IPS-18c (cell line): ENCODE results near the gene NDUFAF8.

Experiments used
- H3K4me3 ChIP-seq: 2 replicates; pipeline ENCODE4 v1.7.0; 2013; ENCODE audit warnings: low read depth, mild to moderate bottlenecking, low read length, moderate library complexity; ENCODE audit not compliant: insufficient read depth
- H3K9me3 ChIP-seq: one replicate; pipeline ENCODE4 v1.6.1; 2013; ENCODE audit warnings: mild to moderate bottlenecking, low read length, moderate library complexity; ENCODE audit not compliant: control insufficient read depth, insufficient read depth

Gene NDUFAF8

DNA sequence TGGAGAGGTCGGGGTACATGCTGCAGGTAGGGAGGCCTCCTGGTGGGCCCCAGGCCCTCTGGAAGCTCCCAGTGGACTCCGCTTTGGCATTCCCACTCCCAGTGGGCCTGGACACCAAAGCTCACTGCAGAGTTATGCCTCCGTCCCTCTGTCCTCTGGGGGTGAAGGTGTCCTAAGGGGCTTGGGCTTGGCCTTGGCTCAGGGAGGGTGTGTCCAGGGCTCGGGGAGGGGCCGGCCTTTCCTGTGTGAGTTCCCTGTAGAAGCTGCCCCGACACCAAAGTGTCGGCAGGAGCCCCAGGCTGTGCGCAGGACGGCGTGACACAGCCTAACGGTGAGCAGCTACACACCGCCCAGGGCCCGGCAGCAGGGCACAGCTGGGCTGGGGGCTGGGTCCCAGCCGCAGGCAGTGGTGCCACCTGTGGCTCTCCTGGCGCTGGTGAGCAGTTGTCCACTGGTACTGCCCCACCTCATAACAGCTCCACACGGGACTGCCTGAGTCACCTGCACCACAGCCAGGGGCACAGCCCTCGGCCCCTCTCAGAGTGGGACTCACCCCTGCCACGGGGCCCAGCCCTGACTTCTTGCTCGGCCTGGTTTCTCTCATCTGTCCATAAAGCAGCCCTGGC lies 6.4 kb upstream of the NDUFAF8 start:
- H3K4me3 ChIP-seq = no peak overlapping the region
- H3K9me3 ChIP-seq = no peaks in the 10 kb centered on the region

DNA sequence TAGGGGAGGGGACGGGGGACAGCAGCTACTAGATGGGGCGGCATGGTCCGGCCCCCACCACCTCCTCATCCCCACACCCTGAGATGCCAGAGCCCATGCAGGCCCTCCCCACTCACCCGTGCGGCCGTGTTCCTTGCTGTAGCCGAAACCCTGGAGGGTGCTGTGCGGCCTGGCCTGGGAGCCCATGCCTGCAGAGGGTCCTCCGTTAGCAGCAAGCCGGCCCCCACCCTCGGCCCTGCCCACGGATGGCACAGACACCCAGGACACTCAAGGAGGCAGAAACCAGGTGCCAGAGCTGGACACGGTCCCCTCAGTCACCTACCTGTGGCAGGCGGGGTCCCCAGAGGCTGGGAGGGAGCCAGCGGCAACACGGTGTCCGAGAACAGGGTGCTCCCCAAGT lies 5.8 kb upstream of the NDUFAF8 start:
- no peaks in the 10 kb centered on the region for H3K9me3 ChIP-seq
- H3K4me3 ChIP-seq = no peak overlapping the region

DNA sequence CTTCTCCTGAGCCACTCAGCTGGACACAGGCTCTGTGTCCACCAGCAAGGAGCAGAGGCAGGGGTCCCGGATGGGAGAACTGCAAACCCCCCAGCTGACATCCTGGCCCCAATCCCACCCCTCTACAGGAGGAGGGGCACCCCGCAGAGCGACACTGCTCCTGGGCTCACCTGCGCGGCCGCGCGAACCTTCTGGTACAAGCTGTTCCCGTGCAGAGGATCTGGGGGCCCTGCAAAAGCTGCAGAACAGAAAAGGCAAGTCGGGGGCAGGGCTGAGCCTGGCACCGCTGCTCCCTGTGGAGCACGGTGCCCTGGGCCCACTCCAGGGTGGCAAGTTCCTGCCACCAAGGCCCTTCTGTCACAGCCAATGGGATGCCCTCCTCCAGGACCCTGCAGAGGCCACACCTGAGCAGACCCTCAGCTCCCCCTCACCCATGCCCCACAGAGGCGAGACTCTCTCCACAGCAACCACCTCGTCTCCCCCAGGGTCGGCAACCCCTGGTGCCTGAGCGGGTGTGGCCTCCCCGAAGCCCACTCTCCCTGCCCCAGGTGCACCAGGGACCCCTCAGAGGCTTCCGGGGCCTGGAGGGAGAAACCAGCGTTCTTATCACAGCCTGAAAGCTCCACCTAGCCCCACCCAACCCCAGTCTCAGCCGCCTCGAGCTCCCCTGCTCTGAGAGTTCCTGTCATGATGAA lies 5.2 kb upstream of the NDUFAF8 start:
- Histone ChIP-seq H3K4me3 (no peak overlapping the region), H3K9me3 (no peaks in the 10 kb centered on the region)

DNA sequence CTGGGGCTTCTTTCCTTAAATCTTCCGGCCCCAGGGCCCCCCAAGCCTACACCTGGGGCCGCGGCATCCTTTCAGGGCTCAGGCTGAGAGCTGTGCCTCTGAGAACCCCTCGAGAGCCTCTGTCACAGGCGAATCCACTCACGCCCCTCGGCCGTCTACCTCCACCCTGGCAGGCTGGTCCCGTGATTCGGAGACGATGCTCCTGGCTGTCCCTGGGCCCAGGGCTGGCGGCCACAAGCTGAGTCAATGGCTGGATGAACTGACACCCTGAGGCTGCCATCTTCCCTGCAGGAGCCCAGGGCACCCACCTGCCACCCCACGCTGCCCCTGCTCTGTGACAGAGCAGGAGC lies 4.6 kb upstream of the NDUFAF8 start:
- Histone ChIP-seq H3K9me3 (no peaks in the 10 kb centered on the region), H3K4me3 (no peak overlapping the region)

DNA sequence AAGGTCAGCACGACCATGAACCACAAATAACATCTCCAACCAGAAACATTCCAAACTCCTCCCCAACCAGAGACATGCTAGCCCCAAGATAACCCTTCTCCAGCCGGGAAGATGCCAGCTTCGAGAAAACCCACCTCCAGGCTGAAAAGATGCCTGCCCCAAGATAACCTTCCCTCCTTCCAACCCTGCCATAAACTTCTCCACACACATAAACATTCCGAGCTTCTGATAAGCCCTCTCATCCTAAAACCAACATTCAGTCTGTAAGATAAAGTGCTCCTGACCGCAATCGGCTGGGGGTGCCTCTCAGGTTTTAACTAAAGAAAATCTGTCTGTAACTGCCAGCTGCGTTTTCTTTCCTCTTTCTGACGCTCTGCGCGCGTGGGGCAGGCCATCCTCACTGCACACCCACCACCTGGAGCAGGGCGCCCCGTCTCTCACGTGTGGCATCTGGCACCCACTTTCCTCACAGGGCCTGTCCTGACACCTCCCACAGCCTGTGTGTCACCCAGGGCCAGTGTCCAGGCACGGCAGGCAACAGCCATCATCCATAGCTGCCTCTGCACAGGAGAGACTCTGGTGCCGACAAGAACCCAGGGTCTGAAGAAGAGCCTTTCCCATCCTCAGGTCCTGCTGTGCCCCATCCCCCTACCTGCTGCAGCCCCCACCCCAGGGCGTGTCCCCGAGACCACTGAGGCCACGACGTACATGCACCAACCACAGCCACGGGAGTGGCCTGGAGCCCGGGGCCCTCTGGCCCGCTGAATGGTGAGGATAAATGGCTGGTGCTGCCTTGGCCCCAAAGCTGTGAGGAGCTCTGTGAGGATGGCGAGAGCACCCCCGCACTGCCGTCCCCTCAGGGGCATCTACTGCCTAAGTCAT lies 3.9 kb upstream of the NDUFAF8 start:
- no peak overlapping the region for H3K4me3 ChIP-seq

DNA sequence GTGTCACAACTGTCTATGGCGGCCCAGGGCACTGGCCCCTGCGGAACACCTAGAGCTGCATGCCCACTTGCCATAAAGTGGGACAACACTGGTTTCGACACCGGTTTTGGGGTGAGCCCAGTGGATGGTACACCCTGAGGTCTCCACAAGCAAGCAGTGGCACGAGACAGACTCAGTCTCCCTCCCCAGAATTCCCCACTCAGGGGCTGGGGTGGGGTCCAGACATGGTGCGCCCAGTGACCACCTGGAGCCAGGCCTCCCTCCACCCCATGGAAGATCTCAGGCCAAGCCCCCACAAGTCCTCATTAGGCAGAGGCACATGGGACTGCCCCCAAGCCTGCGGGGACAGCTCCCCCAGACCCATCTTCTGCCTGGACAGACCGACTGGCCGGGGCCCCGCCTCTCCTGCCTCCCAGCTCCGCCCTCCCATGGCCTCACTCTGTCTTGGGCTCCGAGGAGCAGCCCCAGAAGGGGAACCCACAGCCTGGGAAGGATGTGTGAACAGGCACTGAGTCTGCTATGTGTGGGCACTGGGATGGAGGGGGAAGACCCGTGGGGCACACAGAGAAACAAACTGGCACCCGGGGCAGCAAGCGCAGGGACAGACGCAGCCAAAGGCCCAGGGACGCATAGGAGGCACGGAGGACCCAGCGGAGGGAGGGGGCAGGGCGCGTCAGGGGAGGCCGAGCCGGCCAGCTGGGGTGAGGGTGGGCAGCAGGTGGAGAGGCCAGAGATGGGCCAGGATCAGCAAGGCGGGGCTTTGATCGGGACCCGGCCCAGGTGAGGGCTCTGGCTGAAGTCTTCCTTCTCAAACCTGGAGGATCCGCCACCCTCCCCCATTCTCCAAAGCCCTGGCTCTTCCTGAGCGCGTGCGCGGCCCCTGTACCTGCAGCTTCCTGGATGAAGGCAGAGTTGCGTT lies 3.0 kb upstream of the NDUFAF8 start:
- no peaks in the 10 kb centered on the region for H3K9me3 ChIP-seq
- no peak overlapping the region for H3K4me3 ChIP-seq

More for the DNA sequence above, 3.9 kb upstream of the NDUFAF8 start:
- H3K9me3 ChIP-seq = no peaks in the 10 kb centered on the region

DNA sequence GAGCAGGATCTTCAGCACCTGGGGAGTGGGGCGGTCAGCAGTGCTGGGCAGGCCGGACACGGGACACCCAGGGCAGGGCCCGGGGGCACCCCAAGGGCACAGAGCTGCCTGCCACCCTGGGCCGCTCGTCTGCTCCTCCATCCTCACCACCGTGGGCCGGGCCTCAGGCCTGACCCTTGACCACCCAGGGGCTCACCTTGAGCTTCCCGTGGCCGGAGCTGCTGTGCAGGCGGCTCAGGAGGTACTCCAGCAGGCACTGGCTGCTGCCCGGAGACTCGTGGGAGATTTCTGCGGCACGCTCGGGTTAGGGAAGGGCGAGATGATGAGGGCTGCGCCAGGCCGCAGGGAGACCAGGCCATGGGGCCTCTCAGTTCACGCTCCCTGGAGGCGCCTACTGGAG lies 2.3 kb upstream of the NDUFAF8 start:
- H3K9me3 ChIP-seq = no peaks in the 10 kb centered on the region

DNA sequence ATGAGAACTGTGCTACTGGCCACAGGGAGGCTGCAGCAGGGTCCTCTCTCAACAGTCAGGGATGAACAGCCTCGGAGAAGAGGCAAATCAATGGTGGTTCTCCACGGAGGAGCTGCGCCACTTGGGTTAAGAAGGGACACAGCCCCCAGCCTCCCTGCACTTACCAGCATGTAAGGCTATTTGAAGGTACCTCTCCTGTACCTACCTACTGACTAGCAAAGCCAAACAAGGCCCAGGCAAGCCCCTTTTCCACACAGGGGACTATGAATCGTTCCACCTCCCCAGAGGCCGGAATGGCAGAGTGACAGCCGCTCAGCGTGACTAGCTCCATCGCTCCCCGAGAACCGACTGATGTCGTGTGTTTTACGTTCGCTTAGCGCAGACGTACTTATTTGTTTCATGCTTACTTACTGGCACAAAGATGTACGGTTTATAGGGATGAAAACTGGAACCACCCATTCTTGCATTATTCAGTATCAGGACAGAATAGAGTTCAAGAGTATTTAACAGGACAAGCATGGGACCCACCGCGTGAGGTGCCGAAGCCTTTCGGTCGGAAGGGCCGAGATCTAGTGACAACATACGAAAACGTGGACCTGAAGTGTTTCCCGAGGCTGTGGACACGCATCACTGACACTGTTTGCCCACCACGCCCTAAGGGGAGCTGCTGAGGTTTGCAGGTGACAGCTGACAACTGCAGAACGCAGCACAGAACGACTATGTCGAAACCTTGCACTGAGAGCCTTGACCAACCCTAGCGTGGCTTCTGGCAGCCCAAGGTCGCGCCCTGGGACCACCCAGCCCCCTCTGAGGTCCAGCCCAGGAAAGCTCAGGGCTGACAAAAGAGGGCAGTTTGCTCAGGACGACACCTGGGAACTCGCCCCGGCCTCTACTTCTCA lies 1.3 kb upstream of the NDUFAF8 start:
- no peaks in the 10 kb centered on the region for H3K9me3 ChIP-seq
- H3K4me3 ChIP-seq = peak overlapping the region; percentile 87

More for the DNA sequence above, 2.3 kb upstream of the NDUFAF8 start:
- no peak overlapping the region for H3K4me3 ChIP-seq

DNA sequence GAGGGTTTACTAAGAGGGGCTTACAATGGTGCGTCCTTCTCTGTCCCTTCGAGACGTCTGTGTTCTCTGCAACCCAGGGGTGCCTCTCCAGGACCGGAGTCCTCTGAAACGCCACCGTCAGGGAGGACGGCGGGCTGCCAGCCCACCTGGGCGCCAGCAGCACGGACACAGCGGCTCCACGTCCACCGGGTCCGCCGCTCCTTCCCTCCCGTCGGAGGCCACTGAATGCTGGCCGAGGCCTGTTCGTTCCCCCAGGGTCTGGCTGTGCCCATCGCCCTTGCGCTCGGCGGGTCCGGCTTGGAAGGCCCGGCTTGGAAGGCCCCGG lies 666 bp upstream of the NDUFAF8 start:
- H3K4me3 ChIP-seq = peak overlapping the region; percentile 87
- H3K9me3 ChIP-seq = no peaks in the 10 kb centered on the region

DNA sequence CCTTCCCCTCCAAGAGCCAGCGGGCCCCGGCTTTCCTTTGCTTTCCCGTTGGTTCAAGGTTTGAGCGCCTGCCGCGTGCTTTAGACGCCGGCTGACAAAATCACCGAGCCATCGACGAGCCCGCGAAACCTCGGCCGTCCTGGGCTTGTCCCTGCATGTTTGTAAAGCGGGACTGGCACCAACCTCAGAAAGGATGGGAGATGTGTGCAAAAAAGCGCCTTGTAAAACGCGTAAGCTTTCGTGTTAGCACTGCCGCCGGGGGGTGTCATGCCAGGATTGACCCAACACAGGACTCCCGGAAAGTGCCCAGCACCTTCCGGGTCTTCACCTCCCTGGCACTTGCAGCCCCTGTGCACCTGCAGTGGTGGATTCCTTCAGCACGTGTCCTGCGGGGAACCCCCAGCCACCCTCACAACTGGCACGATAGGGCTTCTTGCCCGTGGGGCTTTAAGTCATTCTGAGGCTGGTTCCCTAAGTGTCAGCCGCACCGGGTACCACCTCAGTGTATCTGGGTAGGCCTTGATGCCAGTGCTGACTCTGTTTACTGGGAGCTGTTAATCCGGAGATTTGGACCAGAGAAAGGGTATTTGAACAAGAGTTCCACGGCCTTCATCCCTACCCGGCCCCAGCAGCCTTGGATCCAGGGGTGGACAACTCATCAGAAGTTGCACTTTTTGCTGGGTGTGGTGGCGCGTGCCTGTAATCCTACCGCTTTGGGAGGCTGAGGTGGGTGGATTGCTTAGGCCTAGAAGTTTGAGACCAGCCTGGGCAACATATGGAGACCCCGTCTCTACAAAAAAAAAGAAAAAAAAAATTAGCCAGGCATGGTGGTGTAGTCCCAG lies 817 bp downstream of the NDUFAF8 start:
- Histone ChIP-seq H3K9me3 (no peaks in the 10 kb centered on the region), H3K4me3 (peak overlapping the region; percentile 95)

DNA sequence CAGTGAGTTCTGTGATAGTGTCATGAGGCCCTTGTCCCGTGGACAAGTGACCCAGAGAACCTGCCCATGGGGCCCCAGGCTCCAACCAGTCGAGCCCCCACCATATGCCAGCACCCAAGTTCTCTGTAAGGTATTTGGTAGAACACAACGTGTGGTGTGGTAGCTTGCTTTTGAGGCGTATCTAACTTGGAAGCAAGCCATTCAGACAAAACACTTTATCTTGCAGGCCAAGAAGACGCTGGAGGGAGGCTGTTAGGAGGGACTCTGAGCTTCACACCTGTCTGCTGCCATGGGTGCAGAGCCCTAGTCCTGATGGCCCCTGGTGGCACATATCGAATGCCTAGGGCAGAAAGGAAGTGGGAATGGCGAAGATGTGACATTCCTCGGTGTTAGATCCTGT lies 1.6 kb downstream of the NDUFAF8 start:
- Histone ChIP-seq H3K4me3 (no peak overlapping the region), H3K9me3 (no peaks in the 10 kb centered on the region)

DNA sequence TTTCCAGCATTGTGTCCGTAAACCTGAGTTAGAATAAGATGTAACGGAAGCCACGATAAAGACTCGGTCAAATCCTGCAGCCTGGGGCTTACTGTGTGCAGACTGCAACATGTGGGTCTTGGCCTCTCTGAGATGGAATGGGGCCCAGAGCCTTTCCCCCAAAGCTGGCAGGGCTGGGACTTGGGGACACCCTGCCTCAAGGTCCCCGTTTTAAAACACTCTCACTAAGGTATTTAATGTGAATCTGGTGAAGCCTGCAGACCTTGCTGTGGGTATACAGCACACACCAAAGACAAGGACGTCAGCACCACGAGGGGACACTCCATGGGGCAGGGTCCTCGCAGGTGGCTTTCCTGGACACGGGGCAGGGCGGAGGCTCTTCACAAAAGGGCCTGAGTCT lies 2.1 kb downstream of the NDUFAF8 start:
- Histone ChIP-seq H3K9me3 (no peaks in the 10 kb centered on the region), H3K4me3 (no peak overlapping the region; the same call in 1 of the 2 replicates)

DNA sequence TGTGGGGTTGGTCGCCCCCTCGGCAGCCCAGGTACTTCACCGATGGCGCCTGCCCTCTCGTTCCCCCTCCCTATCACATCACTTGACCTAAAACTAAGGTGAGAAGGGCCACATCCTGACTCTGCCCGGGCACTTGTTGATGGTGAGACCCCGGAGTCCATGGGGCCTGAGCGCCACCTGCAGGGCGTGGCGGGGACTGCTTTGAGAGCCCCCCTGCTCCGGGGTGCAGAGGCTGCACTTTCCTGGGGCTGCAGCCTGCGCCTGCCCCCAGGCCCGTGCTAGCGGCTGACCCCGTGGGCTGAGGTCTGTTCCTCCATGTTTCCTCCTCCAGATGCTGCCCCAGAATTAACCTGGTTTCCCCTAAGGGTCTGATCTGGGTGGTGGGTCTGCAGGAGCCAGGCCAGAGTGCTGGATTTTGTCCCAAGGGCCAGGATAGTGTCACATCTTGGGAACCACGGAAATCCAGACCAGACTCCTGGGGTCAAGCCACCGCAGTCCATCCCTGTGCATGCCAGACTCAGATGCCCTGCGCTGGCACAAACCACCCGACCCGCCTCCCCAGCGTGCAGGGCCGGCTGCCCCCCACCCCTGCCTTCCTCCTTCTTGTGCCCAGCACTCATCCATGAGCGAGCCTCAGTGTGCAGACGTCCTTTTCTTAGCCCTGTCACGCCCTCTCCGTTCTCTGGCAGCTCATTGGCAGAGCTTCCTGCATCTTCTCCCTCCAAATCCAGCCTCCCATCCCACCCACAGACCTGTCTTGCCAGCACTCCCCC lies 2.7 kb downstream of the NDUFAF8 start:
- no peaks in the 10 kb centered on the region for H3K9me3 ChIP-seq
- no peak overlapping the region for H3K4me3 ChIP-seq

DNA sequence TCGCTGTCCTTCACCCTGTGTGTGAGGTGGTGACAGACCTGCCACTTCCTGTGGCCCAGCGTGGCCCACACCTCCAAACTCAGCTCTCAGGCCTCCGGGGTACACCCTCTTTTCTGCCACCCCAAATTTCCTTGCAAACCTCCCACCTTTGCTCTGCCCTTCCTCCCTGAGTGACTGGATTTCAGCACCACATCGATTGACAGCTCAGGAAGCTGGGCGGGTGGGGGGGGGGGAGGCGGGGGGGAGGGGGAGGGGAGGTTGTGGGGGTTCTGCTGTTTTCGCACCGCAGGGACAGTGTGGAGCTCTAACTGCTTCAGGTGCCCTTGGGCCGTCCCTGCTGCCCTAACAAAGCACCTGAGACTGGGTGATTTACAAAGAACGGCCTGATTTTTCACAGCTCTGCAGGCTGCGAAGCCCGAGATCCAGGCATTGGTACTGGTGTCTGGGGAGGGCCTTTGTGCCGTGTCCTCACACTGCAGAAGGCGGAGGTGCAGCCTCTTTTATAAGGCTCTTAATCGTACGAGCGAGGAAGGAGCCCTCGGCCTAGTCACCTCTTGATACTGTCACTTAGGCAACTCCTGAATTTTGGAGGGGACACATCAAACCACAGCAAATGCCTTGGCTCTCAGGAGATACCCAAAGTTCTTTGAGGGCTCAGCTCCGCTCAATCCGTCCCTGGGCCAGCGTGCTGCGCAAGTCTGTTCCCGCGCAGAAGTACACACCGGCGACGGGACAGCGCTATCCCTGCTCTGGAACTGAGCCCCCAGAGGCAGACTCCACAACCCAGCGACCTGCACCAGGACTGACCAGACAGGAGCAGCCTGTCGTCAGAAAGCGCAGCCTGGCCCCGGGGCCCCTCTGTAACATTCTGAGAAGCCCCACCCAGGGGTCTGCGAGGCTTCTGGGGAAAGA lies 3.6 kb downstream of the NDUFAF8 start:
- Histone ChIP-seq H3K9me3 (no peaks in the 10 kb centered on the region), H3K4me3 (no peak overlapping the region)
